AG09309 (cell line): ENCODE data around the gene RAD51B.
A peak's percentile ranks its signal among the peaks of the same experiment; 100 is the strongest.

Source experiments
- DNase-seq: peaks from one replicate; pipeline ENCODE4 v3.0.0-alpha.2; 2010; ENCODE audit warnings: low read depth
- H3K4me3 ChIP-seq: 2 replicates; pipeline ENCODE4 v1.5.1; 2011; ENCODE audit warnings: mild to moderate bottlenecking, low read depth, low read length, moderate library complexity; ENCODE audit not compliant: control insufficient read depth
- TF ChIP-seq, protein P1 (sequence below): IDR thresholded peaks from 2 replicates; pipeline ENCODE4 v1.5.1; 2011; ENCODE audit warnings: mild to moderate bottlenecking, low read depth, low read length, inconsistent platforms; ENCODE audit not compliant: insufficient read depth, control insufficient read depth; ENCODE audit errors: missing control alignments

RAD51B gene

DNA sequence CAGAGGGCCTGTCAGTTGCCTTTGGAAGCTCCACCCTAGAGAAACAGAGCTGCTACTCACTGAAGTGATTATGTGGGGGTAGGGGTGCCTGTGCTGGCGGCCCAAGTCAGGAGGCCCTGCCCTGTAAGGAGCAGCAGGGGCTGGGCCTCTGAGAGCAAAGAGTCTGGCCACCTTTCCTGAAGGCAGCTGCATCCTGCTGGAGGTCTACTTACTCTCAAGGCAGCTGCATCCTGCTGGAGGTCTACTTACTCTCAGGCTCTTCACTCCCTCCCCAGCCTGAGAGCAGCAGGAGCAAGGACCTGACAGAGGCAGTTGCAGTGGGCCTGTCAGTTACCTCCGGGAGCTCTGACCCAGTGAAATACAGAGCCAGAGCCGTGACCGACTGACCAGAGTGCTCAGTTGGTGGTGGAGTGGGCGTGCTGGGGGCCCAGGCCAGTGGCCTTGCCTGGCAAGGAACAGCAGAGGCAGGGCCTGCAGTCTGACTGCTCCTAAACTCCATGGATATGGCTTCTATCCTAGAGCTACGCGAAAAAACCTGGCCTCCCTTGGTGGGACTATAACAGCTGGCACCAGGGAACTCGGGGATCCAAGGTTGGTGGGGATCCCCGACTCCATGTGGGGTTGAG, 32.3 kb downstream of the RAD51B start:
- H3K4me3 ChIP-seq, result no peak overlapping the region
- TF ChIP-seq, protein P1, sequence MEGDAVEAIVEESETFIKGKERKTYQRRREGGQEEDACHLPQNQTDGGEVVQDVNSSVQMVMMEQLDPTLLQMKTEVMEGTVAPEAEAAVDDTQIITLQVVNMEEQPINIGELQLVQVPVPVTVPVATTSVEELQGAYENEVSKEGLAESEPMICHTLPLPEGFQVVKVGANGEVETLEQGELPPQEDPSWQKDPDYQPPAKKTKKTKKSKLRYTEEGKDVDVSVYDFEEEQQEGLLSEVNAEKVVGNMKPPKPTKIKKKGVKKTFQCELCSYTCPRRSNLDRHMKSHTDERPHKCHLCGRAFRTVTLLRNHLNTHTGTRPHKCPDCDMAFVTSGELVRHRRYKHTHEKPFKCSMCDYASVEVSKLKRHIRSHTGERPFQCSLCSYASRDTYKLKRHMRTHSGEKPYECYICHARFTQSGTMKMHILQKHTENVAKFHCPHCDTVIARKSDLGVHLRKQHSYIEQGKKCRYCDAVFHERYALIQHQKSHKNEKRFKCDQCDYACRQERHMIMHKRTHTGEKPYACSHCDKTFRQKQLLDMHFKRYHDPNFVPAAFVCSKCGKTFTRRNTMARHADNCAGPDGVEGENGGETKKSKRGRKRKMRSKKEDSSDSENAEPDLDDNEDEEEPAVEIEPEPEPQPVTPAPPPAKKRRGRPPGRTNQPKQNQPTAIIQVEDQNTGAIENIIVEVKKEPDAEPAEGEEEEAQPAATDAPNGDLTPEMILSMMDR, result no peak
- no peak for DNase-seq

DNA sequence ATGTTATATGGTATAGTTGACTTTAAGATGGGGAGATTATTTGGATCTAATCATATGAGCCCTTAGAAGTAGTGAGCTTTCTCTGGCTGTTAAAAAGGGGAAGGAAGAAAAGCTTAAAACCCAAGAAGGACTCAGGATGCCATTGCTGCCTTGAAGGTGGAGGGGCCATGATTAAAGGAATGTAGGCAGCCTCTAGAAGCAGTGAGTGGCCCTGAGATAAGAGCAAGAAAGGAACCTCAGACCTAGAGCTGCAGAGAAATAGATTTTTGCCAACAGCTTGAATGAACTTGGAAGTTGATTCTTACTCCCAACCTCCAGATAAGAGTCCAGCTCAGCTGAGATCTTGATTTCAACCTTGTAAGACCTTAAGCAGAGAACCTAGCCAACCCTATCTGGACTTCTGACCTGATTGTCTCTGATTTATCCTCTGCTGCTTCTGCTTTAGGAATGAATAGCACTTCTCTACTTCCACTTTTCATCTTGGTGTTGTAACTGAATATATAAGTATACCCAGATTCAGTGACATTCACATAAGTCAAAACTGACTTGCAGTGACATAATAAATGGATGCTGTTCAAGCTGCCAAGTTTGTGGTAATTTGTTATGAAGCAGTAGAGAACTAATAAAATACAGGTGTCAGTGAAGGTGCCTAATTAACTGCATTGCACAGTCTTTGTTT, 33.5 kb downstream of the RAD51B start:
- TF ChIP-seq, protein P1, result no peak
- no peak overlapping the region for H3K4me3 ChIP-seq
- no peak for DNase-seq

DNA sequence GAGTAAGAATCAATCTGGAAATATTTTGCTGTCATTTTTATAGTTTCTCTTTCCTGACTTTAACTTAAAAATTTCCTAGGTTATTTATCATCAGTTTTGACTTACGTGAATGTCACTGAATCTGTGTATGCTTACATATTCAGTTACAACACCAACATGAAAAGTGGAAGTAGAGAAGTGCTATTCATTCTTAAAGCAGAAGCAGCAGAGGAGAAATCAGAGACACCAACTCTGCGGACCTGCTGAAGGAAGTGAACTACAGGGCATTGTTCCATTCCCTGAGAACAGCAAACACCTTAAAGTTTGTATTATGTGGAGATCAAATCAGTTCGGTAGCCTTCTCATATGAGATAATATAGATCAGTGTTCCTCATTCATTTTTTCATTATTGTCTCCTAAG, 34.1 kb downstream of the RAD51B start:
- TF ChIP-seq, protein P1, result no peak
- no peak overlapping the region for H3K4me3 ChIP-seq
- DNase-seq, result no peak

DNA sequence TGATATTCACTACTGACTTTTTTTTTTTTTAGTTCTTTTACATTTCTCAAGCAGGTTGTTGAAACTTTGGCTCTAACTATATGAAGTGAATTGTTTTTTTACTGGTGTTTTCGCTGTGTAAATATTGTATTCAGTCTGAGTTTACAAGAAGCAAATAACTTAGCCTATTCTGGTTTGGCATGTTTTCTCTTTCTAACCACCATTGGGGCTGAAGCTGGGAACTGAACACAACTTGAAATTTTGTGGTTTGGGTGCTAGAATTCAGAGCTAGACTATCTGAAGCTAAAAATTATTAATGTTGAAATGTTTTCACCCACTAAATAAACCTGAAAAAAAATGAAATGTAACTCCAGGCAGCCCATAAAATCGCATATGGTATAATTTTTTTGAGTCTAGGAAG, 37.2 kb downstream of the RAD51B start:
- H3K4me3 ChIP-seq, result no peak overlapping the region
- TF ChIP-seq, protein P1, result no peak
- DNase-seq, result peak; percentile 7

DNA sequence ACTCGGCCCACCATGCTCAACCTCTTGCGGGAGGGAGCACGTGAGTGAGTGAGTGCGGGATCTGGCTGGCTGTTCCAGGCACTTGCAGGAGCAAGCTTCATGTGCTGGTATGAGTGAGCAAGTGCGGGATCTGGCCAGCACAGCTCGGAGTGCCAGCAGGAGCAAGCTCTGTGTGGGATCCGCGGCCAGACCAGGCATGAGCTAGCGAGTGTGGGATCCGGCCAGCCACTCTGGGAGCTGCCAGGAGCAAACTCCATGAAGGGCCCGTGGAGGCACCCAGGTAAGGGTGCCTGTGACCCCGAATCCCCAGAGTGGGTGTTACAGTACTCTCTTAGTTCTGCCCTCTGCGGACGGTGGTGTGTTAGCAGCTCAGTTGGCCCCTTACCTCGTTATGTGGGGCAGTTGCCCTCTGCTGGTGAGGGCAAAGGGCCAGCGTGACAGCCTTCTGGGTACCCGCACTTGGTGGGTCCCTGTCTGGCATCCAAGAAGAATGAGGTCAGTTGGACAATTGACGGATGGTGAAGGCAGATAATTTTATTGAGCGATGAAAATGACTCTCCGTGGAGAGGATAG, 38.3 kb downstream of the RAD51B start:
- H3K4me3 ChIP-seq, result no peak overlapping the region
- TF ChIP-seq, protein P1, result no peak
- DNase-seq, result no peak

DNA sequence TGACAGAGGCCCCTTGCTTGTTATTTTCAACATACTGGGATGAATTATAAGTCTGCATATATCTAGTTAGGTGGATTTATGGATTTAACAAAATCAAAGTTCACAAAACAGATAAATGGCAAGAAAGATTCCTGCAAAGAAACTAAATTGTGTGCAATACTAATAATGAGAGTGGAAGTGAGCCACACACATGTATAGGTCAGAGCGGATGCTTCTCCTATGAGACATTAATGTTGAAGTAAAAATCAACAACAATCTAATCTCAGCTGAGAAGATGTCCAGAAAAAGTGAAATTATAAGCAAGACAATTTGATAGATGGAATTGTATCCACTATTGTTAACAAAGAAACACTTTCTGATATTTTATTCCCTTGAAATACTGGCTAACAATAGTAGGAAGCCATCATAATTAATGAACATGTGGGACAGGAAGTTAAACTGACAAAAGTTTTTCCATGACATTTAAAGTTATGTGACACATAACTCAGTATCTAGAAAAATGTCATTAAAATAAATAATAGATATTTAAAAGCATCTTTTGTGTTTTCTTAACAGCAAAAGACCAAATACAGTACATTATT, 39.7 kb downstream of the RAD51B start:
- TF ChIP-seq, protein P1, result no peak
- H3K4me3 ChIP-seq, result no peak overlapping the region
- no peak for DNase-seq
